ENCODE measurements around the gene BRAT1. TPM values are rescaled to one million over a fixed set of nuclear protein-coding genes. Genes with fewer than 3 reads are reported as not detected.
"Not testable (repeated sequence)": the region's sequence is repeated elsewhere in the genome, so short reads cannot be mapped to it uniquely, and the experiment has no call there.

BRAT1 gene
- total RNA-seq, 2 experiments from 2014 or later = 44.7 to 52.0 TPM

- no TSS peak for BruUV-seq (replicated peaks)
- POLR2A ChIA-PET = no interaction called here
Measured at GRCh38 chr7:2594599-2594998, 39.3 kb upstream of the BRAT1 start.

GRCh38 chr7:2593036-2593727 lies 37.9 kb upstream of the BRAT1 start:
- POLR2A ChIA-PET = no interaction called here
- DNase-seq (ENCODE audit: low spot score) = no peak
- no TSS peak for BruUV-seq (replicated peaks)
- Histone ChIP-seq H3K4me2 (ENCODE audit: low read length) (no peak overlapping the region), H2AFZ (ENCODE audit: low read length) (no peak overlapping the region), H4K20me1 (ENCODE audit: insufficient read depth, low read length) (no peaks in the 10 kb centered on the region), H3K27ac (ENCODE audit: low read depth, low read length, poor library complexity, severe bottlenecking) (no peak overlapping the region), H3K79me2 (ENCODE audit: insufficient read depth, low read depth, low read length) (no peaks in the 10 kb centered on the region), H3K4me1 (ENCODE audit: insufficient read depth, low read length, poor library complexity, severe bottlenecking) (no peaks in the 10 kb centered on the region), H3K9me2 (ENCODE audit: insufficient read depth, low read length) (no peaks in the 10 kb centered on the region), H3K4me3 (ENCODE audit: low read depth, low read length, poor library complexity, severe bottlenecking) (no peak overlapping the region), H3K9me3 (ENCODE audit: low read length) (no peaks in the 10 kb centered on the region), H3K36me3 (ENCODE audit: insufficient read depth, low read length) (no peaks in the 10 kb centered on the region)
- CTCF ChIA-PET (ENCODE audit: unreplicated experiment) = no interaction called here
- intact Hi-C loops (cut with micrococcal nuclease; ENCODE audit: unreplicated experiment) = no loop called here
- TF ChIP-seq CTCF (conservative IDR thresholded peaks at IDR 0.05; ENCODE audit: low read length) = no peak
- no peak for TF ChIP-seq EZH2phosphoT487 (IDR thresholded peaks at IDR 0.05; ENCODE audit: borderline replicate concordance, low read depth, low read length)

More at GRCh38 chr7:2594599-2594998, 39.3 kb upstream of the BRAT1 start:
- intact Hi-C loops (cut with micrococcal nuclease; ENCODE audit: unreplicated experiment) = no loop called here
- Histone ChIP-seq H3K9me2 (ENCODE audit: insufficient read depth, low read length) (no peaks in the 10 kb centered on the region), H3K4me1 (ENCODE audit: insufficient read depth, low read length, poor library complexity, severe bottlenecking) (no peaks in the 10 kb centered on the region), H4K20me1 (ENCODE audit: insufficient read depth, low read length) (no peaks in the 10 kb centered on the region), H3K9me3 (ENCODE audit: low read length) (no peaks in the 10 kb centered on the region), H3K36me3 (ENCODE audit: insufficient read depth, low read length) (no peaks in the 10 kb centered on the region), H3K4me2 (ENCODE audit: low read length) (no peak overlapping the region), H3K27ac (ENCODE audit: low read depth, low read length, poor library complexity, severe bottlenecking) (no peak overlapping the region), H2AFZ (ENCODE audit: low read length) (no peak overlapping the region), H3K79me2 (ENCODE audit: insufficient read depth, low read depth, low read length) (no peaks in the 10 kb centered on the region), H3K4me3 (ENCODE audit: low read depth, low read length, poor library complexity, severe bottlenecking) (no peak overlapping the region)
- no peak for TF ChIP-seq EZH2phosphoT487 (IDR thresholded peaks at IDR 0.05; ENCODE audit: borderline replicate concordance, low read depth, low read length)
- TF ChIP-seq CTCF (conservative IDR thresholded peaks at IDR 0.05; ENCODE audit: low read length) = no peak
- DNase-seq (ENCODE audit: low spot score) = no peak
- CTCF ChIA-PET (ENCODE audit: unreplicated experiment) = interaction anchor here (0.6 kb wide), 1 partner anchor 8 kb away, joined by 4 read pairs; no protein-coding TSS in a partner anchor

- no peak overlapping the region for H3K4me2 ChIP-seq (ENCODE audit: low read length)
- no peaks in the 10 kb centered on the region for H4K20me1 ChIP-seq (ENCODE audit: insufficient read depth, low read length)
- H3K4me3 ChIP-seq (ENCODE audit: low read depth, low read length, poor library complexity, severe bottlenecking) = no peak overlapping the region
- POLR2A ChIA-PET = no interaction called here
- no peak overlapping the region for H3K27ac ChIP-seq (ENCODE audit: low read depth, low read length, poor library complexity, severe bottlenecking)
- H3K9me2 ChIP-seq (ENCODE audit: insufficient read depth, low read length) = no peaks in the 10 kb centered on the region
- H3K79me2 ChIP-seq (ENCODE audit: insufficient read depth, low read depth, low read length) = no peaks in the 10 kb centered on the region
- no peaks in the 10 kb centered on the region for H3K9me3 ChIP-seq (ENCODE audit: low read length)
- CTCF ChIA-PET (ENCODE audit: unreplicated experiment) = no interaction called here
- TF ChIP-seq CTCF (conservative IDR thresholded peaks at IDR 0.05; ENCODE audit: low read length) (no peak), EZH2phosphoT487 (IDR thresholded peaks at IDR 0.05; ENCODE audit: borderline replicate concordance, low read depth, low read length) (no peak)
- no peaks in the 10 kb centered on the region for H3K36me3 ChIP-seq (ENCODE audit: insufficient read depth, low read length)
- BruUV-seq (replicated peaks) = no TSS peak
- H3K4me1 ChIP-seq (ENCODE audit: insufficient read depth, low read length, poor library complexity, severe bottlenecking) = no peaks in the 10 kb centered on the region
- intact Hi-C loops (cut with micrococcal nuclease; ENCODE audit: unreplicated experiment) = no loop called here
- DNase-seq (ENCODE audit: low spot score) = no peak
- H2AFZ ChIP-seq (ENCODE audit: low read length) = no peak overlapping the region
Measured at GRCh38 chr7:2592375-2592865, 37.1 kb upstream of the BRAT1 start.

- H3K9me2 ChIP-seq (ENCODE audit: insufficient read depth, low read length); H3K4me2 ChIP-seq (ENCODE audit: low read length); H3K4me1 ChIP-seq (ENCODE audit: insufficient read depth, low read length, poor library complexity, severe bottlenecking); H3K79me2 ChIP-seq (ENCODE audit: insufficient read depth, low read depth, low read length); H4K20me1 ChIP-seq (ENCODE audit: insufficient read depth, low read length); H3K4me3 ChIP-seq (ENCODE audit: low read depth, low read length, poor library complexity, severe bottlenecking); BruUV-seq (replicated peaks); CTCF ChIA-PET (ENCODE audit: unreplicated experiment); H2AFZ ChIP-seq (ENCODE audit: low read length); DNase-seq (ENCODE audit: low spot score); H3K36me3 ChIP-seq (ENCODE audit: insufficient read depth, low read length); H3K9me3 ChIP-seq (ENCODE audit: low read length); H3K27ac ChIP-seq (ENCODE audit: low read depth, low read length, poor library complexity, severe bottlenecking); intact Hi-C loops (cut with micrococcal nuclease; ENCODE audit: unreplicated experiment): not testable (repeated sequence)
- POLR2A ChIA-PET = interaction anchor here (0.5 to 0.7 kb wide), 2 partner anchors 9 to 104 kb away, joined by 3 read pairs; no protein-coding TSS in a partner anchor
Measured at GRCh38 chr7:2589941-2590340, 34.6 kb upstream of the BRAT1 start.
